Neural crest cell (in vitro differentiated cells): Measurements from ENCODE around the gene TTYH2. TPM values are rescaled to one million over a fixed set of nuclear protein-coding genes. Genes with fewer than 3 reads are reported as not detected.
"Not testable (repeated sequence)": the region's sequence is repeated elsewhere in the genome, so short reads cannot be mapped to it uniquely, and the experiment has no call there.

Experiments used
- DNase-seq: peaks from one replicate; pipeline ENCODE4 v3.0.0; 2021; ENCODE audit warnings: low read depth, mixed read lengths, low spot score
- H3K27ac Mint-ChIP-seq: one replicate; pipeline ENCODE4 v1.8.0; 2021; ENCODE audit warnings: mild to moderate bottlenecking, mixed read lengths; ENCODE audit not compliant: unreplicated experiment
- H3K27me3 Mint-ChIP-seq: 2 replicates; pipeline ENCODE4 v1.8.0; 2021; ENCODE audit warnings: low read depth, mild to moderate bottlenecking, mixed read lengths
- H3K36me3 Mint-ChIP-seq: 2 replicates; pipeline ENCODE4 v1.8.0; 2021; ENCODE audit warnings: low read depth, mild to moderate bottlenecking, mixed read lengths
- H3K4me1 Mint-ChIP-seq: 2 replicates; pipeline ENCODE4 v1.8.0; 2021; ENCODE audit warnings: mixed read lengths
- H3K4me3 Mint-ChIP-seq: one replicate; pipeline ENCODE4 v1.8.0; 2021; ENCODE audit warnings: mild to moderate bottlenecking, mixed read lengths
- H3K9me3 Mint-ChIP-seq: 2 replicates; pipeline ENCODE4 v1.8.0; 2021; ENCODE audit warnings: mixed read lengths
- total RNA-seq: library from RNA; stranded (reverse); gene quantifications from 2 replicates; pipeline ENCODE4 v1.2.1, GENCODE V29; 2021
- TF ChIP-seq, protein P1 (sequence below): fragments of 200-600 bp; sonication (generic); conservative IDR thresholded peaks from 2 replicates; pipeline ENCODE4 v1.5.0; 2021; ENCODE audit warnings: antibody characterized with exemption, mild to moderate bottlenecking

The TTYH2 gene
- total RNA-seq, 1 donor from 2014 or later = 3.0 TPM

DNA sequence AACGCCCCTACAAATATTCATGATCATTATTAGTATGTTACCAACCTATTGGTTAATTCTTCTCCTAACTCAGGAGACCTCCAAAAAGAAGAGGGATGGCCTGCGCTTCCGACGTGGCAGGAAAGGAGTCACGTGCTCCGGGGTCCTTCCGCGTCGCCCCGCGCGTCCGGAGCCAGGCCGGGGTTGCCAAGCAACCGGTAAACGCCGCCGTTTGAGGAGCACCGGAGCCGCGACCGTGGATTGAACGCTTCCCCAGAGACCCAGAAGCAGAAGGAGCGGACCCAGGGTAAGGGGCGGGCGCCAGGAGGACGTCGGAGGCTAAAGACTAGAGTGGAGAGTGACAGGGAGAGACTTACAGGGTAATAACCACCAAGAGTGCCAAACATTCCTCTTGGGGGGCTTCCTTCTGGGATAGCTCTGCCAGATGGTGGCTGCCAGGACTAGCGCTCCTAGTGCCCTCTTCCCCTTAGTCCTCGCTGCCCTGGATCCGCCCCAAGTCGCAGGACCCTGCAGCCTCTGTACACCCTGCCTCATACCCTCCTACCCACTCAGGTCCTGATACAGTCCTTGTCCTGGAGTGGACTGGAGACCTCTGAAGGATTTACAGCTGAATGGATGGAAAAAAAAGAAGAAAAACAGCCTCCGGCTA, 60.8 kb downstream of the TTYH2 start, which contains the start of gene DNAI2:
Gene DNAI2 (plus strand): TSS at position 175 of the 649 bp plus-strand sequence. CDS start 7,584 bp downstream, outside the sequence.
- Mint-ChIP-seq H3K9me3 (no peaks in the 10 kb centered on the region), H3K4me3 (peak within 1 kb of the TSS; percentile 74), H3K27ac (peak within 1 kb of the TSS; percentile 77), H3K36me3 (no peaks in the 10 kb centered on the region), H3K27me3 (peaks cover 7% of the 10 kb centered on the region), H3K4me1 (peaks cover 74% of the 10 kb centered on the region)
- TF ChIP-seq, protein P1, sequence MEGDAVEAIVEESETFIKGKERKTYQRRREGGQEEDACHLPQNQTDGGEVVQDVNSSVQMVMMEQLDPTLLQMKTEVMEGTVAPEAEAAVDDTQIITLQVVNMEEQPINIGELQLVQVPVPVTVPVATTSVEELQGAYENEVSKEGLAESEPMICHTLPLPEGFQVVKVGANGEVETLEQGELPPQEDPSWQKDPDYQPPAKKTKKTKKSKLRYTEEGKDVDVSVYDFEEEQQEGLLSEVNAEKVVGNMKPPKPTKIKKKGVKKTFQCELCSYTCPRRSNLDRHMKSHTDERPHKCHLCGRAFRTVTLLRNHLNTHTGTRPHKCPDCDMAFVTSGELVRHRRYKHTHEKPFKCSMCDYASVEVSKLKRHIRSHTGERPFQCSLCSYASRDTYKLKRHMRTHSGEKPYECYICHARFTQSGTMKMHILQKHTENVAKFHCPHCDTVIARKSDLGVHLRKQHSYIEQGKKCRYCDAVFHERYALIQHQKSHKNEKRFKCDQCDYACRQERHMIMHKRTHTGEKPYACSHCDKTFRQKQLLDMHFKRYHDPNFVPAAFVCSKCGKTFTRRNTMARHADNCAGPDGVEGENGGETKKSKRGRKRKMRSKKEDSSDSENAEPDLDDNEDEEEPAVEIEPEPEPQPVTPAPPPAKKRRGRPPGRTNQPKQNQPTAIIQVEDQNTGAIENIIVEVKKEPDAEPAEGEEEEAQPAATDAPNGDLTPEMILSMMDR = no peak
- DNase-seq = peak; percentile 43

DNA sequence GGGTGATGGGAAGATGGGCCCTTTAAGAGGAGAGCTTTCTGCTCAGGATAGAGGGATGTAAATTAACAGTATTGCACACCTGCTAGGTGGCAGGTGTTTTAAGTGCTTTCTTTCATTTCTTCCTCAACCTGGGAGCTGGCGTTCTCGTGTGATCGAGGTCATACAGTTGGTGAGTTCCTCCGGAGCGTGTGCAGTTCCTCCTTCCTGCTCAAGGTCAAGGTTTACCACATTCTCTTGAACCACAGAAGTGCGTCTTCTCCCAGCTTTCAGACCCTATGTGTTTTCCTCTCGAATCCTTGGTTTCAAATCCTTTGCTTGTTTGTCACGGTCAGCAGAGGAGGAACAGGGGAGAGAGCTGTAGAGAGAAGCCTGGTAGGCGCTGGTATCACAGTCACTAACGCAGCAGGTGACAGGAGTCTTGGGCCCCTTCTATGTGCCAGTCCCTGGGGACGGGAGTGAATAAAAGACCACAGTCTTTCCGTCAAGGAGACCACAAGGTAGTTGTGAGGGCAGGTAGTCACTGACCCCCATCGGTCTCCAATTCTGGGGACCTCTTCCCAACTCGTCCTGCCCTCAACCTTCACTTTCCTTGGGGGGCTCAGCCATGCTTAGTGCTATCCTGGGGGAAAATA, 61.5 kb downstream of the TTYH2 start:
- Mint-ChIP-seq H3K4me1 (peaks cover 76% of the 10 kb centered on the region), H3K36me3 (no peaks in the 10 kb centered on the region), H3K4me3 (no peak overlapping the region), H3K9me3 (no peaks in the 10 kb centered on the region), H3K27ac (no peak overlapping the region), H3K27me3 (peaks cover 7% of the 10 kb centered on the region)
- TF ChIP-seq, protein P1 = no peak
- DNase-seq = no peak

DNA sequence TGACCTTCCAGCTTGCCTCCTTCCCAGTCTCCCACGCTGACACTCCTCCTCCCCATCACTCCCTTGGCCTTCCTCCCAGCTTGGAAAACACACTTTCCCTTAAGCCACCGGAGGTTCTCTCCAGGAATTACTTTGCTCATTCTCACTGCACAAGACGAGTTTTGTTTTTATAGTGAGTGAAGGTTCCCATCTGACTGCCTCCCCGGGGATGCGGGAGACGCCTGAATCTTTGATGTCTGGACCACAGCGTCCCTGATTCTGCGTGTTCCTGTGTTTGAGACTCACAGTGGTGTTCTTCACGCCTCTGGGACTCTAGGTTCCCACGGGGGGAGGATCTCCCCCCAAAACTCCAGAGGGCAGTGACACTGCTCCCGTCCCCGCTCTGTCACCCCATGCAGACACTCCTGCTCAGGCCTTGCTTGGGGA, 62.7 kb downstream of the TTYH2 start:
- H3K4me1 Mint-ChIP-seq = peaks cover 68% of the 10 kb centered on the region
- peak overlapping the region; percentile 48 for H3K27ac Mint-ChIP-seq
- H3K27me3 Mint-ChIP-seq = peaks cover 7% of the 10 kb centered on the region
- H3K36me3 Mint-ChIP-seq = no peaks in the 10 kb centered on the region
- TF ChIP-seq, protein P1 = no peak
- H3K4me3 Mint-ChIP-seq = peak overlapping the region; percentile 63
- no peaks in the 10 kb centered on the region for H3K9me3 Mint-ChIP-seq
- DNase-seq = no peak

DNA sequence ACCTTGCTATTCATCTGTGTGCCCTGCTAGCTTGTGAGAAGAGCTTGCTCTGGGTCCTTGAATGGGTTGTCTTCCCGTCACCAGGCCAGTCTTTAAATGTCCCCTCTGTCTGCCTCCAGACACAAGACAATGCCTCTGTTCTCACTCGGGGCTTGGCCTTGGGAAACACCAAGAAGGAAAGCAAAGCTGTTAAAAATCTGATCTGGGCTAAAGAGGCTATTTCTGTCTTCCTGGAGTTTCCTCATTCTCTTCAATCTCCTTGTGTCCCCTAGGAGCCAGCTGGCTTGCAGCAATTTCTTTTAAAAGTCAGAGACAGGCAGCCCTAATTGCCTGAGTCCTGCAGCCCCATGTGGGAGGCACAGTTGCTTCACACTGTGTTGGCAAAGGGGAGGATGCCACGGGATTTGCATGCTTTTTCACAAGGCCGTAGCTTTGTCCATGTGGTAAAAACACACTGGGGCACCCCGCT, 63.2 kb downstream of the TTYH2 start:
- Mint-ChIP-seq H3K4me1 (peaks cover 63% of the 10 kb centered on the region), H3K27me3 (peaks cover 7% of the 10 kb centered on the region), H3K27ac (peak overlapping the region; percentile 48), H3K9me3 (no peaks in the 10 kb centered on the region), H3K4me3 (peak overlapping the region; percentile 63), H3K36me3 (no peaks in the 10 kb centered on the region)
- DNase-seq = peak; percentile 39
- TF ChIP-seq, protein P1 = no peak

DNA sequence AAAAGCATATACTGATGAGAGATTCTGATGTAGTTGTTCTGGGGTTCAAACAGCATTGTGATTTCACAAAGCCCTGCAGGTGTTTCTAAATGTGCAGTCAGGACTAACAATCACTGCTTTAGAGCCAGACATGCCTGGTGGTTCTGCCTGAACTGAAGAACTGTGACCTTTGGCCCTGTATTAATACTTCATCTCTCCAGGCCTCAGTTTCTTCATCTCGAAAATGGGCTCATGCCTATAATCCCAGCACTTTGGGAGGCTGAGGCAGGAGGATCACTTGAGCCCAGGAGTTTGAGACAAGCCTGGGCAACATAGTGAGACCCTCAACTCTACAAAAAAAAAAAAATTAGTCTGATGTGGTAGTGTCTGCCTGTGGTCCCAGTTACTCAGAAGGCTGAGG, 64.6 kb downstream of the TTYH2 start:
- H3K27ac Mint-ChIP-seq = no peak overlapping the region
- H3K36me3 Mint-ChIP-seq = no peaks in the 10 kb centered on the region
- no peak for DNase-seq
- no peak overlapping the region for H3K4me3 Mint-ChIP-seq
- H3K4me1 Mint-ChIP-seq = peaks cover 49% of the 10 kb centered on the region
- no peaks in the 10 kb centered on the region for H3K9me3 Mint-ChIP-seq
- TF ChIP-seq, protein P1 = no peak
- H3K27me3 Mint-ChIP-seq = peaks cover 7% of the 10 kb centered on the region

DNA sequence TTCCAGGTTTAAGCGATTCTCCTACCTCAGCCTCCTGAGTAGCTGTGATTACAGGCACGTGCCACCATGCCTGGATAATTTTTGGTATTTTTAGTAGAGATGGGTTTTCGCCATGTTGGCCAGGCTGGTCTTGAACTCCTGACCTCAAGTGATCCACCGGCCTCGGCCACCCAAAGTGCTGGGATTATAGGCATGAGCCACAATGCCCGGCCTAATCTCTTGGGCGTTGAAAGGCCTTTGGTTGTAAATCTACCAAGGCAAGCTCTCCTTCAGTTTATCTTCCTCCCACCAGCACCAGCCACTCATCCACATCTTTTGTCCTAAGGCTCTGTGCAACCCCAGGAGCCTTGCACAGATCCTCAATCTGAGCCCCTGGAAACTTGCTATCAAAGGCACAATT, 66.2 kb downstream of the TTYH2 start:
- H3K9me3 Mint-ChIP-seq, H3K27me3 Mint-ChIP-seq, DNase-seq, H3K27ac Mint-ChIP-seq, H3K4me3 Mint-ChIP-seq, H3K36me3 Mint-ChIP-seq: not testable (repeated sequence)
- peaks cover 34% of the 10 kb centered on the region for H3K4me1 Mint-ChIP-seq
